HepG2 (cell line): Measurements from ENCODE around the gene PKNOX2. TPM values are rescaled to one million over a fixed set of nuclear protein-coding genes. Genes with fewer than 3 reads are reported as not detected.

Experiments used
- ATAC-seq: fragments of 200-7000 bp; cut with Tn5 transposase; 3 replicates; pipeline ENCODE4 v1.9.1; 2020; ENCODE audit warnings: mild to moderate bottlenecking, moderate library complexity
- BruUV-seq: library from RNA; stranded (reverse); fragments of 400-500 nt; replicated peaks from 2 replicates; lab custom pipeline; 2021; lab: Mats Ljungman, UMichigan
- CTCF ChIA-PET: fragments of 300-600 bp; formaldehyde crosslinking; extraction: SDS; loops from one replicate; lab custom pipeline; 2021; ENCODE audit warnings: low total read pairs, inconsistent platforms, low intra/inter-chr PET ratio; lab: Yijun Ruan, JAX
- POLR2A ChIA-PET: fragments of 350-600 bp; sonication (Branson Sonifier 250); formaldehyde crosslinking; loops from one replicate; lab custom pipeline; 2020; ENCODE audit warnings: antibody characterized with exemption, inconsistent platforms; lab: Yijun Ruan, JAX
- DNase-seq: peaks from one replicate; pipeline ENCODE4 v3.0.0-alpha.2; 2015; ENCODE audit warnings: low spot score
- FAIRE-seq: peaks from 3 replicates; lab custom pipeline; 2011; peaks lifted over from hg19 to GRCh38; lab: Jason Lieb, UNC
- H2AFZ ChIP-seq: one replicate; pipeline ENCODE4 v1.6.1; 2011; ENCODE audit warnings: low read length, inconsistent platforms
- H3K27ac ChIP-seq: fragments of 300-600 bp; 3 replicates; pipeline ENCODE4 v1.8.0; 2011; ENCODE audit warnings: mixed run types, mild to moderate bottlenecking, mixed read lengths, low read length, inconsistent platforms; ENCODE audit not compliant: insufficient read depth; ENCODE audit errors: extremely low read length
- H3K27me3 ChIP-seq, 2 experiments: fragments of 200-600 bp in 1 of 2; 2 replicates in 1 of 2; 3 replicates in 1 of 2; pipeline versions ENCODE4 v1.6.0 to v1.8.0; 2011; ENCODE audit warnings: low read length in 2 of 2, mild to moderate bottlenecking in 2 of 2, moderate library complexity in 2 of 2, inconsistent platforms in 1 of 2; ENCODE audit not compliant: insufficient read depth in 2 of 2, control insufficient read depth in 1 of 2
- H3K36me3 ChIP-seq, 2 experiments: fragments of 200-600 bp in 1 of 2; replicated peaks in 1 of 2; 2 replicates in 1 of 2; 3 replicates in 1 of 2; pipeline versions ENCODE4 v1.5.1 to v1.8.0; 2011; ENCODE audit warnings: low read length in 2 of 2, inconsistent platforms in 1 of 2; ENCODE audit not compliant: insufficient read depth in 2 of 2, control insufficient read depth in 1 of 2
- H3K4me1 ChIP-seq: 2 replicates; pipeline ENCODE4 v1.5.1; 2012; ENCODE audit warnings: low read length, inconsistent platforms; ENCODE audit not compliant: insufficient read depth
- H3K4me2 ChIP-seq: 2 replicates; pipeline ENCODE4 v1.6.0; 2011; ENCODE audit warnings: low read depth, low read length, inconsistent platforms
- H3K4me3 ChIP-seq, 3 experiments: fragments of 200-600 bp in 1 of 3; sonication (generic), shearing (Covaris generic) in 1 of 3; replicated peaks in 1 of 3; 2 replicates each; pipeline ENCODE4 v1.5.1; 2011 to 2016; ENCODE audit warnings: low read length in 3 of 3, inconsistent platforms in 2 of 3, low read depth in 2 of 3, mild to moderate bottlenecking in 2 of 3, control low read depth in 1 of 3, mixed read lengths in 1 of 3; ENCODE audit not compliant: insufficient read depth in 1 of 3
- H3K79me2 ChIP-seq: one replicate; pipeline ENCODE4 v1.6.1; 2011; ENCODE audit warnings: low read length, inconsistent platforms; ENCODE audit not compliant: insufficient read depth
- H3K9ac ChIP-seq: 2 replicates; pipeline ENCODE4 v1.6.0; 2011; ENCODE audit warnings: mild to moderate bottlenecking, low read depth, low read length, inconsistent platforms; ENCODE audit not compliant: insufficient read depth
- H3K9me3 ChIP-seq: 2 replicates; pipeline ENCODE4 v1.5.1; 2012; ENCODE audit warnings: mild to moderate bottlenecking, low read length
- H4K20me1 ChIP-seq: 2 replicates; pipeline ENCODE4 v1.6.0; 2011; ENCODE audit warnings: inconsistent platforms, mild to moderate bottlenecking, low read length, moderate library complexity; ENCODE audit not compliant: insufficient read depth
- ATF4 ChIP-seq, 2 experiments: fragments of 450-650 bp in 1 of 2; sonication (generic) in 1 of 2; formaldehyde crosslinking; IDR thresholded peaks; 2 replicates each; pipeline versions ENCODE4 v1.5.0 to v1.8.0; 2020 to 2022; ENCODE audit warnings: mild to moderate bottlenecking in 1 of 2, missing genetic modification reagents in 1 of 2
- MNT ChIP-seq: fragments of 450-650 bp; IDR thresholded peaks from 2 replicates; pipeline ENCODE4 v1.6.1; 2016
- SNRNP70 ChIP-seq: fragments of 200-400 bp; formaldehyde crosslinking; IDR thresholded peaks from 2 replicates; pipeline ENCODE4 v1.6.1; 2017; ENCODE audit warnings: mild to moderate bottlenecking, low read depth, low read length, moderate library complexity
- TP53 ChIP-seq: sonication (generic); formaldehyde crosslinking; conservative IDR thresholded peaks from 2 replicates; pipeline ENCODE4 v1.4.0; 2020; ENCODE audit warnings: missing genetic modification reagents
- ZNF362 ChIP-seq: sonication (generic); formaldehyde crosslinking; IDR thresholded peaks from 2 replicates; pipeline ENCODE4 v1.4.0; 2020; ENCODE audit warnings: missing genetic modification reagents, mild to moderate bottlenecking, borderline replicate concordance
- ZNF761 ChIP-seq: sonication (generic); formaldehyde crosslinking; conservative IDR thresholded peaks from 2 replicates; pipeline ENCODE4 v1.4.0; 2020; ENCODE audit warnings: mild to moderate bottlenecking, missing genetic modification reagents
- ZNF766 ChIP-seq: sonication (generic); formaldehyde crosslinking; IDR thresholded peaks from 2 replicates; pipeline ENCODE4 v1.5.0; 2020; ENCODE audit warnings: missing genetic modification reagents, borderline replicate concordance
- whole genome bisulfite sequencing: methylation state at CpG from one replicate; pipeline ENCODE4 v1.1.6; 2017; ENCODE audit warnings: low lambda C conversion rate; 5-methylcytosine and 5-hydroxymethylcytosine counted together
- in situ Hi-C: cut with HindIII; loops from 2 replicates; pipeline ENCODE4 v1.10.0; 2017; ENCODE audit warnings: low pct_unique_long_range_greater_than_20kb; ENCODE audit not compliant: extremely low pct_ligation_motif_present
- intact Hi-C: fragments of 100-400 bp; cut with micrococcal nuclease; formaldehyde crosslinking; loops from one replicate; pipeline ENCODE4 v1.10.0; 2022; ENCODE audit not compliant: unreplicated experiment
- polyA plus RNA-seq, 8 experiments: library from polyadenylated mRNA; depleted of rRNA in 3 of 8; stranded (reverse) in 7 of 8; unstranded in 1 of 8; fragments of >200 nt; fragmentation: Illumina TruSeq in 4 of 8; extraction: Trizol in 4 of 8; gene quantifications; 2 replicates each; pipeline versions ENCODE4 v1.2.1 to v1.2.3, GENCODE V29; 2011 to 2016; ENCODE audit warnings: low read depth in 4 of 8, missing spikeins in 1 of 8, mixed read lengths in 1 of 8; ENCODE audit not compliant: insufficient read depth in 1 of 8
- total RNA-seq, 5 experiments: library from RNA; depleted of rRNA; stranded (reverse); fragments of >200 nt; fragmentation: Illumina TruSeq; extraction: Trizol; gene quantifications; 2 replicates each; pipeline ENCODE4 v1.2.3, GENCODE V29; 2016; ENCODE audit warnings: low read depth in 1 of 5

Gene PKNOX2
- total and polyA plus RNA-seq, 2 of the 13 experiments (the other 11 are each of a cell fraction or from before 2014, with no cell fraction given): not detected

- TF ChIP-seq ZNF362: no peak
Observed at GRCh38 chr11:125347261-125347585, 182.7 kb downstream of the PKNOX2 start (continued).

- no peaks in the 10 kb centered on the region for H3K4me1 ChIP-seq
- peaks cover 6 to 67% of the 10 kb centered on the region in 2 experiments; a peak in 4 of 5 replicates for H3K27me3 ChIP-seq
- H3K27ac ChIP-seq: no peak overlapping the region
- WGBS: 16% methylated on average over 8 of the region's 13 CpGs
- BruUV-seq: no TSS peak
- no peaks in the 10 kb centered on the region for H3K79me2 ChIP-seq
- DNase-seq: no peak
- no peaks in the 10 kb centered on the region for H4K20me1 ChIP-seq
- CTCF ChIA-PET: interaction anchor here (1.5 kb wide), 1 partner anchor 257 kb away, joined by 9 read pairs; no protein-coding TSS in a partner anchor
- in situ Hi-C loops (loop anchor here (5.0 to 10.0 kb wide), 2 partner anchors 181 to 393 kb away; partner anchors contain the start of gene CCDC15), intact Hi-C loops (loop anchor here (1.0 to 2.0 kb wide), 2 partner anchors 257 to 385 kb away; no protein-coding TSS in a partner anchor)
- H3K9me3 ChIP-seq: no peaks in the 10 kb centered on the region
- no peak overlapping the region for H3K4me3 ChIP-seq
- no peak overlapping the region for H3K4me2 ChIP-seq
- H3K9ac ChIP-seq: no peak overlapping the region
- no peak overlapping the region for H2AFZ ChIP-seq
- no peak for FAIRE-seq
- POLR2A ChIA-PET: no interaction called here
- no peak for ATAC-seq
- TF ChIP-seq TP53 (CRISPR knock-in tag) (no peak), SNRNP70 (no peak), ZNF761 (CRISPR knock-in tag) (no peak), ZNF766 (CRISPR knock-in tag) (no peak), MNT (peak; percentile 28; the same call in 1 of the 2 replicates), ATF4 (CRISPR knock-in tag; IDR thresholded peaks at IDR 0.05) (no peak)
- H3K36me3 ChIP-seq: no peaks in the 10 kb centered on the region
Observed at GRCh38 chr11:125348141-125348651, 183.6 kb downstream of the PKNOX2 start.
